ENCODE data around the gene DEGS2.

- TF ChIP-seq CTCF (IDR thresholded peaks at IDR 0.05) = no peak
- no peak for TF ChIP-seq POLR2A (IDR thresholded peaks at IDR 0.05)
These were observed 30.3 kb downstream of the DEGS2 start for GRCh38 chr14:100129161-100129589.

Data from right lobe of liver (tissue), 4 donors.